SK-N-SH (cell line): Measurements from ENCODE around the gene TRIM49D1.
"Not testable (repeated sequence)": the region's sequence is repeated elsewhere in the genome, so short reads cannot be mapped to it uniquely, and the experiment has no call there.

Source experiments
- CHD2 ChIP-seq: fragments of 150-350 bp; IDR thresholded peaks from 2 replicates; pipeline ENCODE4 v1.6.1; 2018; ENCODE audit warnings: low read length; ENCODE audit not compliant: partially characterized antibody
- CTCF ChIP-seq: fragments of 200-600 bp; sonication (generic); IDR thresholded peaks from 2 replicates; pipeline ENCODE4 v1.6.1; 2017; ENCODE audit warnings: antibody characterized with exemption, mild to moderate bottlenecking, moderate library complexity
- ELF1 ChIP-seq: IDR thresholded peaks from 2 replicates; pipeline ENCODE4 v1.4.0; 2012
- EZH2phosphoT487 ChIP-seq: fragments of 200-600 bp; sonication (generic); IDR thresholded peaks from 2 replicates; pipeline ENCODE4 v1.6.1; 2017; ENCODE audit warnings: low read depth, mixed run types, mild to moderate bottlenecking, antibody characterized with exemption, moderate library complexity, borderline replicate concordance
- GABPA ChIP-seq: IDR thresholded peaks from 2 replicates; pipeline ENCODE4 v1.4.0; 2012; ENCODE audit warnings: low read depth, mild to moderate bottlenecking
- IRF3 ChIP-seq: fragments of 150-350 bp; IDR thresholded peaks from 2 replicates; pipeline ENCODE4 v1.6.1; 2016; ENCODE audit warnings: mild to moderate bottlenecking, low read depth, low read length
- PBX3 ChIP-seq: IDR thresholded peaks from 2 replicates; pipeline ENCODE4; 2012
- POLR2AphosphoS5 ChIP-seq: IDR thresholded peaks from 2 replicates; pipeline ENCODE4 v1.6.1; 2012; ENCODE audit warnings: low read depth, low read length
- RAD21 ChIP-seq: IDR thresholded peaks from 2 replicates; pipeline ENCODE4 v1.6.1; 2012; ENCODE audit warnings: mild to moderate bottlenecking, low read length
- RFX5 ChIP-seq: IDR thresholded peaks from 2 replicates; pipeline ENCODE4 v1.6.1; 2012; ENCODE audit warnings: mild to moderate bottlenecking, improper control_type of control experiment, low read length
- TAF1 ChIP-seq: IDR thresholded peaks from 2 replicates; pipeline ENCODE4 v1.6.1; 2012; ENCODE audit warnings: low read depth, mild to moderate bottlenecking, low read length, moderate library complexity, borderline replicate concordance
- TEAD4 ChIP-seq: IDR thresholded peaks from 2 replicates; pipeline ENCODE4 v1.4.0; 2012; ENCODE audit warnings: mild to moderate bottlenecking, borderline replicate concordance; ENCODE audit not compliant: insufficient read depth
- YY1 ChIP-seq: IDR thresholded peaks from 2 replicates; pipeline ENCODE4 v1.4.0; 2012; ENCODE audit warnings: low read depth, mild to moderate bottlenecking

GRCh38 chr11:89863906-89864704 lies 57.9 kb downstream of the TRIM49D1 start:
- not testable (repeated sequence) for TF ChIP-seq POLR2AphosphoS5, RFX5, EZH2phosphoT487, CTCF, ELF1, YY1, CHD2, IRF3, RAD21, TAF1, GABPA, TEAD4, PBX3
